GM12864 (cell line): ENCODE data around the gene MAP2K5.

Source experiments
- DNase-seq: peaks from one replicate; pipeline ENCODE4 v3.0.0-alpha.2; 2011; ENCODE audit warnings: low read depth
- H3K4me3 ChIP-seq: 2 replicates; pipeline ENCODE4 v1.5.1; 2011; ENCODE audit warnings: mild to moderate bottlenecking, low read depth, low read length, control low read depth
- TF ChIP-seq, protein P1 (sequence below): IDR thresholded peaks from 2 replicates; pipeline ENCODE4 v1.5.1; 2011; ENCODE audit warnings: low read depth, mild to moderate bottlenecking, moderate library complexity, low read length, control low read depth, inconsistent platforms; ENCODE audit errors: missing control alignments

The MAP2K5 gene

DNA sequence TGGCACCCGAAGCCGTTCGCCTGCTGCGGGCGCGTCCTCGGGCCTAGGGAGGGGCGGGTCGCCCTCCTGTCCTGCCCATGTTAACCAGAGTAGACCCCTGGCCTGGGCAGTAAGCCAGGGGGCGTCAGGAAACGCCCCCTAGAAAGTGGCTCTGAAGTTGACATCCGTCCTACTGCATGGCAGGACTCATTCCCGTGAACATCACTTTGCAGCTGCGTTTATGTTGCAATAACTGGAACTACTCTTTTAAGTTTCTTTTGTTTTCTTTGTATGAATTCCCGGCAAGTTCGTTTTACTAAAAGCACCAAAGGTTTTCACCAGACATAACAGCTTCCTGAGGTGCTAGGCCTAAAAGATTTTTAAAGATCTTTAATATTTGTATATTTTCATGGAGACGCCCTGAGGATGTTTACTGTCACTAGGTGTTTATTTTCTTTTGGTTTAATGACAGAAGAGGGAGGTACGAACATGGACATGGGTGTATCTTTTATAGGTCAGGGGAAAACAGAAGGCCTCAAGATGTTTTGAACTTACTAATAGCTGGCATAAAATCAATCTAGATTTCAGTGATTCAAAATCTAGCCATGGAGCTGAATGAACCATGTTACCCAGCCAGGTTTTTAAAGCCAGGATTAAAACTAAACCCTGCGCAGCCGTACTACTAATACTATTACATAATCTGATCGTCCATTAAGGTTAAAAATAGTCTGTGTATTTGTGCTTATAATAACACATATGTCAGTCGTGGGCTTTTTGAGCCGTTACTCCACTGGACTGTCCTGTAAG lies 20.5 kb upstream of the MAP2K5 start:
- H3K4me3 ChIP-seq: peak overlapping the region; percentile 99
- TF ChIP-seq, protein P1, sequence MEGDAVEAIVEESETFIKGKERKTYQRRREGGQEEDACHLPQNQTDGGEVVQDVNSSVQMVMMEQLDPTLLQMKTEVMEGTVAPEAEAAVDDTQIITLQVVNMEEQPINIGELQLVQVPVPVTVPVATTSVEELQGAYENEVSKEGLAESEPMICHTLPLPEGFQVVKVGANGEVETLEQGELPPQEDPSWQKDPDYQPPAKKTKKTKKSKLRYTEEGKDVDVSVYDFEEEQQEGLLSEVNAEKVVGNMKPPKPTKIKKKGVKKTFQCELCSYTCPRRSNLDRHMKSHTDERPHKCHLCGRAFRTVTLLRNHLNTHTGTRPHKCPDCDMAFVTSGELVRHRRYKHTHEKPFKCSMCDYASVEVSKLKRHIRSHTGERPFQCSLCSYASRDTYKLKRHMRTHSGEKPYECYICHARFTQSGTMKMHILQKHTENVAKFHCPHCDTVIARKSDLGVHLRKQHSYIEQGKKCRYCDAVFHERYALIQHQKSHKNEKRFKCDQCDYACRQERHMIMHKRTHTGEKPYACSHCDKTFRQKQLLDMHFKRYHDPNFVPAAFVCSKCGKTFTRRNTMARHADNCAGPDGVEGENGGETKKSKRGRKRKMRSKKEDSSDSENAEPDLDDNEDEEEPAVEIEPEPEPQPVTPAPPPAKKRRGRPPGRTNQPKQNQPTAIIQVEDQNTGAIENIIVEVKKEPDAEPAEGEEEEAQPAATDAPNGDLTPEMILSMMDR: no peak
- DNase-seq: no peak

DNA sequence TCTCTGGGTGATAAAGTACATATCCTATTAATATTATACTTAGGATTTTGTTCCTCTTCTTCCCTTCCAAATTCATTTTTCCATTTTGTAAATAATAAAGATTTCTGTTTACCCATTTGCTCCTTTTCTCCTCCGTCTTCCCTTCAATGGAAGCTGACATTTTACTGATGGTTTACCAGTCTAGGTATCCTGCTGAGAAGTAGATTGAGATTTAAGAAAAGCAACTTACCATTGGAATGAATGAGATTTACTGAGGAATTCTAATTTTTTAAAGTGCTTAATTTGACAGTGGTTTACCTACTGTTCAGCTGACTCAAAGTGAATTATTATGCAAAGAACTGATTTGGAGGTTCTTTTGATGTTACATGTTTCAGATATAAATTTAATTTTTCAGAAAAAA lies 19.2 kb upstream of the MAP2K5 start:
- H3K4me3 ChIP-seq: no peak overlapping the region; the same call in 1 of the 2 replicates
- TF ChIP-seq, protein P1: no peak
- no peak for DNase-seq

DNA sequence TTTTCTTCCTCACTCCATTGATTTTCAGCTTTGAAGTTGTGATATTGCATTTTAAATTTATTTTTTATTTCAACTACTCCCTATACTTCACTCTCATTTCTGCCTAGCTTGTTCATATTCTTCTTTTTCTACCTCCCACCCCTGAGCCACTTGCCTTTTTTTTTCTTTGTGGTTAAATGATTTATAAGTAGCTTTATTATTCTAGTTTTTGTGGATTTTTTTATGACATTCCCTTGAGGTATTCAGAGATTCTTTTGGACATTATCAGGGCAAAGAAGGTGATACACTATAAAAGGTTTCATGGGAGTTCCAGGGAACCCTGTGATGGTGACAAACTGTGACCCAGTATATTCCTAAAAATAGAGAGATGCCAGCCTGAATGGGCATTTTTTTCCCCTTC lies 18.3 kb upstream of the MAP2K5 start:
- TF ChIP-seq, protein P1: no peak
- DNase-seq: no peak
- H3K4me3 ChIP-seq: no peak overlapping the region

GRCh38 chr15:67528513-67528912 lies 14.0 kb upstream of the MAP2K5 start:
- no peak for DNase-seq
- TF ChIP-seq, protein P1: no peak
- no peak overlapping the region for H3K4me3 ChIP-seq

DNA sequence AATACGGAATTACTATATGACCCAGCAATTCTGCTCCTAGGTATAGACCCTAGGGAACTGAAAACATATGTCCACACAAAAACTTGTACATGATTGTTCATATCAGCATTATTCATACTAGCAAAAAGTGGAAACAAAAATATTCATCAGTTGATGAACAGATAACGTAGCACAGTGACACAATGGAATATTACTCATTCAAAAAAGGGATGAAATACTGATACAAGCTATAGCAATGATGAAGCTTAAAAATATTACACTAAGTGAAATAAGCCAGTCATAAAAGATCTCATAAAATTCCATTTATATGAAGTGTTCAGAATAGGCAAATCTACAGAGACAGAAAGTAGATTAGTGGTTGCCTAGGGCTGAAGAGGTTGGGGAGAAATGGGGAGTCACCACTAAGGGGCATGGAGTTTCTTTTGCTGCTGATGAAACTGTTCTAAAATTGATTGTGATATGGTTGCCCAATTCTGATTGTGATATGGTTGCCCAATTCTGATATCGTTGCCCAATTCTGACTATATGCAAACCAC lies 11.1 kb upstream of the MAP2K5 start:
- no peak for DNase-seq
- TF ChIP-seq, protein P1: no peak
- H3K4me3 ChIP-seq: no peak overlapping the region

GRCh38 chr15:67533873-67534272 lies 8.6 kb upstream of the MAP2K5 start:
- TF ChIP-seq, protein P1: no peak
- H3K4me3 ChIP-seq: no peak overlapping the region
- no peak for DNase-seq

GRCh38 chr15:67534360-67534759 lies 8.1 kb upstream of the MAP2K5 start:
- H3K4me3 ChIP-seq: no peak overlapping the region
- no peak for DNase-seq
- TF ChIP-seq, protein P1: no peak
